DOHH2 (cell line): ENCODE data around the gene JOSD2.

Experiments used
- H3F3A ChIP-seq: fragments of 200-600 bp; sonication (generic), shearing (Covaris generic); 2 replicates; pipeline ENCODE4 v1.6.0; 2016; ENCODE audit warnings: antibody characterized with exemption, mild to moderate bottlenecking; ENCODE audit not compliant: control insufficient read depth, insufficient read depth
- H3K27ac ChIP-seq: fragments of 200-600 bp; sonication (generic); 2 replicates; pipeline ENCODE4 v1.5.1; 2014; ENCODE audit warnings: low read depth, mild to moderate bottlenecking, low read length, moderate library complexity
- H3K27me3 ChIP-seq: fragments of 200-600 bp; sonication (generic); 2 replicates; pipeline ENCODE4 v1.6.1; 2014; ENCODE audit warnings: mild to moderate bottlenecking, low read length, mixed read lengths; ENCODE audit not compliant: control insufficient read depth
- H3K36me3 ChIP-seq: fragments of 200-600 bp; sonication (generic); 2 replicates; pipeline ENCODE4 v1.6.1; 2014; ENCODE audit warnings: mild to moderate bottlenecking, low read length, moderate library complexity, mixed read lengths; ENCODE audit not compliant: control insufficient read depth
- H3K4me1 ChIP-seq: fragments of 200-600 bp; sonication (generic); 2 replicates; pipeline ENCODE4 v1.6.1; 2014; ENCODE audit warnings: mild to moderate bottlenecking, low read length, mixed read lengths; ENCODE audit not compliant: control insufficient read depth
- H3K4me2 ChIP-seq: fragments of 200-600 bp; sonication (generic); 2 replicates; pipeline ENCODE4 v1.6.0; 2014; ENCODE audit warnings: mild to moderate bottlenecking, low read length, moderate library complexity
- H3K4me3 ChIP-seq: fragments of 200-600 bp; sonication (generic); 2 replicates; pipeline ENCODE4 v1.5.1; 2014; ENCODE audit warnings: mild to moderate bottlenecking, low read length, mixed read lengths
- H3K79me2 ChIP-seq: fragments of 200-600 bp; sonication (generic); 2 replicates; pipeline ENCODE4 v1.6.1; 2014; ENCODE audit warnings: mild to moderate bottlenecking, low read length, mixed read lengths; ENCODE audit not compliant: control insufficient read depth
- H3K9me2 ChIP-seq: fragments of 200-600 bp; sonication (generic); replicated peaks from 2 replicates; pipeline ENCODE4 v1.6.1; 2014; ENCODE audit warnings: mild to moderate bottlenecking, low read length, mixed read lengths; ENCODE audit not compliant: control insufficient read depth
- H3K9me3 ChIP-seq: fragments of 200-600 bp; sonication (generic); 2 replicates; pipeline ENCODE4 v1.6.1; 2014; ENCODE audit warnings: antibody characterized with exemption, low read length, mixed read lengths; ENCODE audit not compliant: control insufficient read depth, insufficient read depth
- H4K20me1 ChIP-seq: fragments of 200-600 bp; sonication (generic); 2 replicates; pipeline ENCODE4 v1.6.0; 2014; ENCODE audit warnings: low read depth, mild to moderate bottlenecking, antibody characterized with exemption, low read length, moderate library complexity; ENCODE audit not compliant: control insufficient read depth, insufficient read depth
- CTCF ChIP-seq: fragments of 200-600 bp; sonication (generic); IDR thresholded peaks from one replicate; pipeline ENCODE4 v1.5.1; 2014; ENCODE audit warnings: antibody characterized with exemption, mild to moderate bottlenecking, low read depth, low read length; ENCODE audit not compliant: poor library complexity, severe bottlenecking
- EZH2phosphoT487 ChIP-seq: fragments of 200-600 bp; sonication (generic); IDR thresholded peaks from 2 replicates; pipeline ENCODE4 v1.6.1; 2017; ENCODE audit warnings: borderline replicate concordance, mild to moderate bottlenecking, antibody characterized with exemption, low read length, moderate library complexity, mixed read lengths

JOSD2 gene

GRCh38 chr19:50490991-50491472, 20.0 kb downstream of the JOSD2 start:
- Histone ChIP-seq H3K36me3 (no peaks in the 10 kb centered on the region), H3K27ac (no peak overlapping the region), H3K9me2 (no peaks in the 10 kb centered on the region), H3K4me3 (no peak overlapping the region), H4K20me1 (no peaks in the 10 kb centered on the region), H3K27me3 (no peaks in the 10 kb centered on the region), H3K79me2 (no peaks in the 10 kb centered on the region), H3F3A (peaks cover 11% of the 10 kb centered on the region), H3K4me2 (no peak overlapping the region), H3K9me3 (peaks cover 8% of the 10 kb centered on the region; the same call in 1 of the 2 replicates), H3K4me1 (peaks cover 31% of the 10 kb centered on the region)
- TF ChIP-seq EZH2phosphoT487, result no peak
- TF ChIP-seq CTCF, result no peak

GRCh38 chr19:50490411-50490811, 20.6 kb downstream of the JOSD2 start:
- Histone ChIP-seq H3F3A (peaks cover 11% of the 10 kb centered on the region), H3K36me3 (no peaks in the 10 kb centered on the region; the same call in 1 of the 2 replicates), H3K79me2 (no peaks in the 10 kb centered on the region), H4K20me1 (no peaks in the 10 kb centered on the region), H3K4me1 (peaks cover 31% of the 10 kb centered on the region), H3K4me3 (no peak overlapping the region), H3K27ac (no peak overlapping the region), H3K9me3 (peaks cover 8% of the 10 kb centered on the region; the same call in 1 of the 2 replicates), H3K4me2 (no peak overlapping the region), H3K27me3 (no peaks in the 10 kb centered on the region), H3K9me2 (no peaks in the 10 kb centered on the region)
- TF ChIP-seq EZH2phosphoT487 (no peak), CTCF (no peak)

GRCh38 chr19:50489461-50490011, 21.5 kb downstream of the JOSD2 start:
- Histone ChIP-seq H3K79me2 (no peaks in the 10 kb centered on the region), H3K4me3 (no peak overlapping the region), H3K4me2 (no peak overlapping the region), H3K4me1 (peaks cover 31% of the 10 kb centered on the region), H3K9me2 (no peaks in the 10 kb centered on the region), H3K27me3 (no peaks in the 10 kb centered on the region), H3F3A (peaks cover 11% of the 10 kb centered on the region), H4K20me1 (no peaks in the 10 kb centered on the region), H3K36me3 (peaks cover 9% of the 10 kb centered on the region), H3K9me3 (peaks cover 8% of the 10 kb centered on the region; the same call in 1 of the 2 replicates), H3K27ac (no peak overlapping the region)
- TF ChIP-seq EZH2phosphoT487 (no peak), CTCF (no peak)
